DMS79 treated with DMSO at 0.1 percent for 48 hours (cell line): ENCODE data around the gene SLC25A23.
"Not testable (repeated sequence)": the region's sequence is repeated elsewhere in the genome, so short reads cannot be mapped to it uniquely, and the experiment has no call there.

Source experiments
- DNase-seq: peaks from one replicate; lab custom pipeline; 2025; lab: John Stamatoyannopoulos, UW

Gene SLC25A23

DNA sequence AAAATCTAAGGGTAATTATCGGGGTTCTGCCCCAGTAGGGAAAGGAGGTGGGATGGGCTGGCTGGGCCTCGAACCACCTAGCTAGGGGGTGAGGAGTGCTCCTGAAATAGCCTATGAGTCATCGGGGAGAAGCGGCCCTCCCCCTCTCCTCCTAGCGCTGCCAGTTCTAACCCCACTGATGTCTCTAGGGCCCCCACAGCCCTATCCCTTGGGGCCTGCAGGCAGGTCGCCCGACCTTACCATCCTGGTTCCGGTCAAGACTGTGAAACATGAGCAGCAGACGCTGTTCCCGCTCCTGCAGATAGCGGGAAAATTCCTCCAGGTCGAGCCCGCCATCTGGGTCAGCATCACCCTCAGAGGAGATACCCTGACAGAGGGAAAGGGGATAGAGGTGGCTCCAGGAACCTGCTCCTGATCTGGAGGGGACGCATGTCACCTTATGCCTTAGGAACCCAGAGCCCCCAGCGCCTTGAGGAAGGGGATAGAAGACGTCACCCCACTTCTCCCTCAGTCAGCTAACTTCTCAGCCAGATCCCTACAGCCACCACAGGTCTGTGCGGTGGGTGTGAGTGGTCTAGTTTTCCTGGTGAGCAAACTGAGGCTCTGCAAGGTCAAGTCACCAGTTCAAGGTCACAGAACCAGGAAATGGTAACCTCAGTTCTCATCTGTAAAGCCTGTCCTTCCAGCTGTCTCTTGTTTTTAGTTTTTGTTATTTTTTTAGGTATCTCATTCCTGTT is 1.5 kb downstream of the SLC25A23 start:
- no peak for DNase-seq

DNA sequence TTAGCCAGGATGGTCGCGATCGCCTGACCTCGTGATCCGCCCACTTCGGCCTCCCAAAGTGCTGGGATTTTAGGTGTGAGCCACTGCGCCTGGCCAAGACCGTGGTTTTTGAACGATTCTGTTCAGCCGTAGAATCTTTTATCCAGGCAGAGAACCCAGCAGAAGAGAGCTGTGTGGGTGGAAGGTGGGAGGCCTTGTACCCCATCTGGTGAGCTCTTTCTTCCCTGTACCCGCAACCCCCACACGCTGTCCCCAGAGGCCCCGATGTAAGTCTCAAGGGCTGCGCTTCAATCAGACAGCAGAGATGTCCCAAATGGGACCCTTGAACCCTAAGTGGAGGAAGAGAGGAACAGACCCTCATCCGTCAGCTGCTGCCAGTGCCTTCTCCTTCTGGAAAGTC is 3.7 kb downstream of the SLC25A23 start:
- no peak for DNase-seq

DNA sequence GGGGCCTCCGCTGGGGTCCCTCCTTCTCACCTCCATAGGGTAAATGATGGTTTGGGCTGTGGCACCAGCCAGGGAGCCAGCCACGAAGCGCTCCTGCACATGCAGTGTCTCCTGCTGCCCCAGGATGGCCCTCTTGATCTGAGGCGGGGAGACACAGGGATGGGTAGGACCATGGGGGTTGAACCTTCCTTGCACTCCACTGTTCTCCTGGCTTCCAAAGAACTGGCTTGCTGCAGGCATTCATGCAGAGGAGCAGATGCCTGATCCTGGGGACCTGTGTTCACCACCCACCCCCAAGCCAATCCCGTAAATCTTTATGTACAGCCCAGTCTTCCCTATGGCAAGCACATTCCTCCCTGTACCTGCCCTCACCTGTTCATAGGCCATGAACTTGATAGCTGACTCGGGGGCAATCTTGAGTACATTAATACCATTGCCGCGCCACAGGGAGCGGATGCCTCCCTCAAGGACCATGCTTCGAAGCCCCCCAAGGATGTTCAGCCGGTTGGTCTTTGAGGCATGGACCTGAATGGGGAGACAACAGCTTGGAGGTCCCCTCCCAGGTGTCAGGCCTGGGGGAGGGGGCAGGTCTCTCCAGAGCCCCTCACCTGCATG is 5.5 kb downstream of the SLC25A23 start:
- no peak for DNase-seq

- DNase-seq, result no peak
These were observed 6.7 kb downstream of the SLC25A23 start for GRCh38 chr19:6452899-6453298.

DNA sequence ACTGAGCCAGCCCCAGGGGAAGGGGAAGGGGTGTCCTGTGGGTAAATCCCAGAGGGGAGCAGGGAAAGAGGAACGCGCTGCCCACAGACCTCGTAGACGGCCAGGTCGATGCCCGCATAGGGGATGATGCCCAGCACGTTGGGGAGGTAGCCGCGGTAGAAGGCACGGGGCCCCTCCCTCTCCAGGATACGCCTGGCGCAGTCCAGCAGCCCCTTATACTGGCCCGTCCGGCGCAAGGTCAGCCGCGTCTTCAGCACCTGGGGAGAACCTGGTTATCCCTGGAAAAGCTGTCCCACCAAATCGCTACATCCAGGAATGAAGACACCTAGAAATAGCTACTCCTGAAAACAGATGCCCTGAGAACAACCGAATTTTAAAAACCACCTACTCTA is 7.4 kb downstream of the SLC25A23 start:
- DNase-seq, result no peak

DNA sequence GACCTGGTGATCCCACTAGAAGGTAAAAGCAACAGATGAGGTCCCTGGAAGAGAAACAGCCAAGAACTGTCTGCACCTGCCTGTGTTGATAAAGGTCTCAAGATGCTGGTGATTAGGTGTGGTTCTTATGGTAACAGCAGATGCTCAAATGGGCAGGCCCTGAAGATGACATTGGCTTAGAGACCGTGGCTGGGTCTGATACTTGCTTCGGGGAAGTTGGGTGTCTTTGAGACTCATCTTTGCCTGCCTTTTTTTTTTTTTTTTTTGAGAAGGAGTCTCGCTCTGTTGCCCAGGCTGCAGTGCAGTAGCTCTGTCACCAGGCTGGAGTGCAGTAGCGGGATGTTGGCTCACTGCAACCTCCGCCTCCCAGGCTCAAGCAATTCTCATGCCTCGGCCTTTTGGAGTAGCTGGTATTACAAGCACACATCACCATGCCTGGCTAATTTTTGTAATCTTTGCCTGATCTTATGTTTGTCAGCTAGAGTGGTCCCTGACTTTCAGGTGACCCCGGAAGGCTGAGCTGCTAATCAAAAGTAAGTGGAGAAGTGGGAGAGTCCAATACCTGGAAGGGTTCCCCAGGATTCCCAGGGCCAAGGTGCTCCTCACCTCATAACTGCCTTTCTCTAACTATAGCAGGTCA is 7.9 kb downstream of the SLC25A23 start:
- DNase-seq, result no peak

- no peak for DNase-seq
These were observed 9.4 kb downstream of the SLC25A23 start for GRCh38 chr19:6450166-6450565.

GRCh38 chr19:6448045-6448444 is 11.5 kb downstream of the SLC25A23 start:
- DNase-seq, result no peak

GRCh38 chr19:6446452-6446851 is 13.1 kb downstream of the SLC25A23 start:
- no peak for DNase-seq

- DNase-seq, result no peak
These were observed 15.6 kb downstream of the SLC25A23 start for GRCh38 chr19:6443986-6444385.

GRCh38 chr19:6442087-6442688 is 17.4 kb downstream of the SLC25A23 start:
- DNase-seq, result no peak

- no peak for DNase-seq
These were observed 18.7 kb downstream of the SLC25A23 start for GRCh38 chr19:6440905-6441304.

DNA sequence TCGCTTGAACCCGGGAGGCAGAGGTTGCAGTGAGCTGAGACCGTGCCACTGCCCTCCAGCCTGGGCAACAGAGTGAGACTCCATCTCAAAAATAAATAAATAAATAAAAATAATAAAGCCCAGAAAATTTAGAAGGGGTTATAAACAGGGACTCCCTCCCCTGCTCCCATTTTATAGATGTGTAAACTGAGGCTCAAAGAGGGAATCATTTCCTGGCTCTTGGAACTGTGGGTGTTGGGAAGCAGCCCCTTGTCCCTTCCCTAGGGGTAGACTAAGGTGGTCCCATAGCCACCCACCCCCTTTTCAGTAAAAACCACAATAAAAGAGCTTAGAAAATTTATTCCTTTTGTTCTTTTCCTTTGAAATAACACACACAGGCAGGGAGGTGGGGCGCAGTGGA is 19.8 kb downstream of the SLC25A23 start:
- no peak for DNase-seq

GRCh38 chr19:6433663-6434062 is 25.9 kb downstream of the SLC25A23 start, which contains the start of gene SLC25A41:
TSS of gene SLC25A41 (minus strand) at chr19:6433763. CDS start at chr19:6433693, 70 bp downstream.
- no peak for DNase-seq

DNA sequence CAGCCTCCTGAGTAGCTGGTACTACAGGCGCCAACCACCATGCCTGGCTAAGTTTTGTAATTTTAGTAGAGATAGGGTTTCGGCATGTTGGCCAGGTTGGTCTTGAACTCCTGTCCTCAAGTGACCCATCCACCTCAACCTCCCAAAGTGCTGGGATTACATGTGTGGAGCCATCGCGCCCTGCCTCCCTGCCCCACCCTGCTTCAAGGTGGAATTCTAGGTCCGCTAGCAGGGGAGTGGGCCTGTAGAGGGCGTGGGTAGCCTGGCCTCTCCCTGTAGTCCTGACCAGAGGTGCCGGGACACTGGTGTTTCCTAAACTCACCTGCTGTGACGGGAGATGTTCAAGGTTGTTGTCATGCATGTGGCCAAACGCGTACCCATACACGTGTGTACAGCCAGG is 26.4 kb downstream of the SLC25A23 start:
- DNase-seq, result no peak

DNA sequence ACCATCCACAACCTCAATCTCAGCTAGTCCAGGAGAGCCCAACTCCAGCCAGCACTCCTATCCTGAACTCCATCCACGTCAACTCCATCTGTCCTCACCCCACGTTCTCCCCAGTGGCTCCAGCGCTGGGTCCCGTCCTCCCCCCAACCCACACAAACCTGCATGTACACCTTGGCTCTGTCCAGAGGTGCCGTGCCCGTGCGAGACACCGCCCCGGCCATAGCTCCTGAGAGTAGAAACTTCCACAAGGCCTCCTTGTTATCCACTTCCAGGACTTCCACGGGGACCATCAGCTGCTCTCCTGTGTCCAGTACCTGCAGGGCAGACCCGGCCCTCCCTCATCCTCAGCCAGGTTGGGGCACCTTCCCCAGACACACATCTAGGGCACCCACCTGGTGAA is 27.7 kb downstream of the SLC25A23 start:
- no peak for DNase-seq

DNA sequence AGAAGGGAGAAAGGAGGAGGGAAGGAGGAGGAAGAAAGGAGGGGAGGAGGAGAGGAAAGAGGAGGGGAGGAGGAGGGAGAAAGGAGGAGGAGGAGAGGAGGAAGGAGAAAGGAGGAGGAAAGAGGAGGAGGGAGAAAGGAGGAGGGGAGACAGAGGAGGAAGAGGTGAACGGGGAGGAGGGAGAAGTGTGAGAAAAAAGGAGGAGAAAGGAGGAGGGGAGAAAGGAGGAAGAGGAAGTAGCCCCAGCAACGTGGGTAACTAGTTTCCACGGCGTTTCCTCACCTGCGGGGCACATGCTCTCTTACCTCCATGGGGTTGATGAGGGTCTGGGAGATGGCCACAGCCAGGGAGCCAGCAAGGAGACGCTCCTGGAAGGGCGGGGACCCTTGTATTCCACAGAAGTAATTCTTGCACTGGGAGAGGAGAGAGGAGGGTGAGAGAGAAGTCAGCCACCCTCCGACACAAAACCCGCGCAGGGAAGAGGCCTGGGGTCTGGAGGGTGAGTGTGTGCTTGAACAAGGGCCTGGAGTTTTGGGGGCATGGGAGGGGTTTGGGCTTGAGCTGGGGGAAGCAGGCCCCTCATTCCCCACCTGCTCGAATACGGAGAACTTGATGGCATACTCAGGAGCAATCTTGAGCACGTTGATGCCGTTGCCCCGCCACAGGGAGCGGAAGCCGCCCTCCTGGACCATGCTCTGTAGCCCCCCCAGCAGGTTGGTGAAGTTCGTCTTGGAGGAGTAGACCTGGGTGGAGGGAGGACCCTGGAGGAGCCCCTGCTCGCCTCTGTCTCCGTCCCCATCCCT is 30.0 kb downstream of the SLC25A23 start:
- DNase-seq, result no peak

DNA sequence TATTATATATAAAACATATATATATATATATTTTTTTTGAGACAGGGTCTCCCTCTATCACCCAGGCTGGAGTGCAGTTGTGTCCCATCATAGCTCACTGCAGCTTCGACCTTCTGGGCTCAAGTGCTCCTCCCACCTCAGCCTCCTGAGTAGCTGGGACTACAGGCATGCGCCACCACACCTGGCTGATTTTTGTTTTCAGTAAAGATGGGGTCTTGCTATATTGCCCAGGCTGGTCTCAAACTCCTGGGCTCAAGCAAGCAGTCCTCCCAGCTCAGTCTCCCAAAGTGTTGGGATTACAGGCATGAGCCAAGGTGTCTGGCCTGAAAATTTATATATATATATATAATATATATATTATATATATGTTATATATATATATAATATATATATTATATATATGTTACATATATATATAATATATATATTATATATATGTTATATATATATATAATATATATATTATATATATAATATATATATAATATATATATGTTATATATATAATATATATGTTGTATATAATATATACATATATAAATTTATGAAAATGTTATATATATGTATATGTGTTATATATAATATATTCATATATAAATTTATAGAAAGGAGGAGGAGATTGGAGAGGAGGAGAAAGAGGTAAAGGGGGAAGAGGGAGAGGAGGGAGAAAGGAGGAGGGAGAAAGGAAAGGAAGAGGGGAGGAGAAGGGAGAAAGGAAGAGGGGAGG is 30.7 kb downstream of the SLC25A23 start:
- not testable (repeated sequence) for DNase-seq

DNA sequence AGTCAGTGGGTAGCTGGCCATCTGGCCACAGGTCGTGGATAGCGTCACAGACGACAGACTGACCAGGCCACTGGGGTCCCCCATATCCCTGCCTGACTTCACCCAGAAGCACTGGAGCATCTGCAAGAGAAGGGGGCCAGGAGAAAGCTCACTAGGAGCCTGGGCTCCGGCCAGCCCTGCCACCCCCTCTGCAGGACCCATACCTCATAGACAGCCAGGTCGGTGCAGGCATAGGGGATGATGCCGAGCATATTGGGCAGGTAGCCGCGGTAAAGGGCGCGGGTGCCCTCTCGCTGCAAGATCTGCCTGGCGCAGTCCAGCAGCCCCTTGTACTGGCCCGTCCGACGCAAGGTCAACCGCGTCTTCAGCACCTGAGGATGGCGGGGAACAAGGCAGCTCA is 32.5 kb downstream of the SLC25A23 start:
- no peak for DNase-seq

- DNase-seq, result no peak
These were observed 33.6 kb downstream of the SLC25A23 start for GRCh38 chr19:6425732-6426620.
